ENCODE data around the gene BPIFB1. TPM values are rescaled to one million over a fixed set of nuclear protein-coding genes. Genes with fewer than 3 reads are reported as not detected.

BPIFB1 gene
- total and polyA plus RNA-seq, 2 of the 8 experiments (the other 6 are each of a cell fraction or from before 2014, with no cell fraction given) = not detected

DNA sequence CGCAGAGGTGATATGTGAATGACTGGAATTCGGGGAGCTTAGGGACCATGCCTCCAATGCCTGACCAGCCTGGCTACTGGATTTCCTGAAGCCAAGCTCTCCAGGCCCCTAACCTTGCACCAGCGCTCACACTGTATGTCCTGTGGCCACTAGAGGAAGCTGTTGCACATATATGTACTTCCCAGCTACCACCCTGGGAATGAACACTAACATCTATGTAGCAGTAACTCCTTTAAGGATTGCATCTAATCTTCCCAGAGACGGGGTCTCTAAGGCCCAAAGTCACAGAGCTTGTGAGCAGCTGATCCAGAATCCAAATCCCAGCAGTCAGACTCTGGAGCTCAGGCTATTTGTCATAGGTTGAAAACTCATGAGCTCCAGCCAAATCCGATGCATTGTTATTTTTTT is 20.4 kb upstream of the BPIFB1 start (continued):
- TF ChIP-seq, protein P1, sequence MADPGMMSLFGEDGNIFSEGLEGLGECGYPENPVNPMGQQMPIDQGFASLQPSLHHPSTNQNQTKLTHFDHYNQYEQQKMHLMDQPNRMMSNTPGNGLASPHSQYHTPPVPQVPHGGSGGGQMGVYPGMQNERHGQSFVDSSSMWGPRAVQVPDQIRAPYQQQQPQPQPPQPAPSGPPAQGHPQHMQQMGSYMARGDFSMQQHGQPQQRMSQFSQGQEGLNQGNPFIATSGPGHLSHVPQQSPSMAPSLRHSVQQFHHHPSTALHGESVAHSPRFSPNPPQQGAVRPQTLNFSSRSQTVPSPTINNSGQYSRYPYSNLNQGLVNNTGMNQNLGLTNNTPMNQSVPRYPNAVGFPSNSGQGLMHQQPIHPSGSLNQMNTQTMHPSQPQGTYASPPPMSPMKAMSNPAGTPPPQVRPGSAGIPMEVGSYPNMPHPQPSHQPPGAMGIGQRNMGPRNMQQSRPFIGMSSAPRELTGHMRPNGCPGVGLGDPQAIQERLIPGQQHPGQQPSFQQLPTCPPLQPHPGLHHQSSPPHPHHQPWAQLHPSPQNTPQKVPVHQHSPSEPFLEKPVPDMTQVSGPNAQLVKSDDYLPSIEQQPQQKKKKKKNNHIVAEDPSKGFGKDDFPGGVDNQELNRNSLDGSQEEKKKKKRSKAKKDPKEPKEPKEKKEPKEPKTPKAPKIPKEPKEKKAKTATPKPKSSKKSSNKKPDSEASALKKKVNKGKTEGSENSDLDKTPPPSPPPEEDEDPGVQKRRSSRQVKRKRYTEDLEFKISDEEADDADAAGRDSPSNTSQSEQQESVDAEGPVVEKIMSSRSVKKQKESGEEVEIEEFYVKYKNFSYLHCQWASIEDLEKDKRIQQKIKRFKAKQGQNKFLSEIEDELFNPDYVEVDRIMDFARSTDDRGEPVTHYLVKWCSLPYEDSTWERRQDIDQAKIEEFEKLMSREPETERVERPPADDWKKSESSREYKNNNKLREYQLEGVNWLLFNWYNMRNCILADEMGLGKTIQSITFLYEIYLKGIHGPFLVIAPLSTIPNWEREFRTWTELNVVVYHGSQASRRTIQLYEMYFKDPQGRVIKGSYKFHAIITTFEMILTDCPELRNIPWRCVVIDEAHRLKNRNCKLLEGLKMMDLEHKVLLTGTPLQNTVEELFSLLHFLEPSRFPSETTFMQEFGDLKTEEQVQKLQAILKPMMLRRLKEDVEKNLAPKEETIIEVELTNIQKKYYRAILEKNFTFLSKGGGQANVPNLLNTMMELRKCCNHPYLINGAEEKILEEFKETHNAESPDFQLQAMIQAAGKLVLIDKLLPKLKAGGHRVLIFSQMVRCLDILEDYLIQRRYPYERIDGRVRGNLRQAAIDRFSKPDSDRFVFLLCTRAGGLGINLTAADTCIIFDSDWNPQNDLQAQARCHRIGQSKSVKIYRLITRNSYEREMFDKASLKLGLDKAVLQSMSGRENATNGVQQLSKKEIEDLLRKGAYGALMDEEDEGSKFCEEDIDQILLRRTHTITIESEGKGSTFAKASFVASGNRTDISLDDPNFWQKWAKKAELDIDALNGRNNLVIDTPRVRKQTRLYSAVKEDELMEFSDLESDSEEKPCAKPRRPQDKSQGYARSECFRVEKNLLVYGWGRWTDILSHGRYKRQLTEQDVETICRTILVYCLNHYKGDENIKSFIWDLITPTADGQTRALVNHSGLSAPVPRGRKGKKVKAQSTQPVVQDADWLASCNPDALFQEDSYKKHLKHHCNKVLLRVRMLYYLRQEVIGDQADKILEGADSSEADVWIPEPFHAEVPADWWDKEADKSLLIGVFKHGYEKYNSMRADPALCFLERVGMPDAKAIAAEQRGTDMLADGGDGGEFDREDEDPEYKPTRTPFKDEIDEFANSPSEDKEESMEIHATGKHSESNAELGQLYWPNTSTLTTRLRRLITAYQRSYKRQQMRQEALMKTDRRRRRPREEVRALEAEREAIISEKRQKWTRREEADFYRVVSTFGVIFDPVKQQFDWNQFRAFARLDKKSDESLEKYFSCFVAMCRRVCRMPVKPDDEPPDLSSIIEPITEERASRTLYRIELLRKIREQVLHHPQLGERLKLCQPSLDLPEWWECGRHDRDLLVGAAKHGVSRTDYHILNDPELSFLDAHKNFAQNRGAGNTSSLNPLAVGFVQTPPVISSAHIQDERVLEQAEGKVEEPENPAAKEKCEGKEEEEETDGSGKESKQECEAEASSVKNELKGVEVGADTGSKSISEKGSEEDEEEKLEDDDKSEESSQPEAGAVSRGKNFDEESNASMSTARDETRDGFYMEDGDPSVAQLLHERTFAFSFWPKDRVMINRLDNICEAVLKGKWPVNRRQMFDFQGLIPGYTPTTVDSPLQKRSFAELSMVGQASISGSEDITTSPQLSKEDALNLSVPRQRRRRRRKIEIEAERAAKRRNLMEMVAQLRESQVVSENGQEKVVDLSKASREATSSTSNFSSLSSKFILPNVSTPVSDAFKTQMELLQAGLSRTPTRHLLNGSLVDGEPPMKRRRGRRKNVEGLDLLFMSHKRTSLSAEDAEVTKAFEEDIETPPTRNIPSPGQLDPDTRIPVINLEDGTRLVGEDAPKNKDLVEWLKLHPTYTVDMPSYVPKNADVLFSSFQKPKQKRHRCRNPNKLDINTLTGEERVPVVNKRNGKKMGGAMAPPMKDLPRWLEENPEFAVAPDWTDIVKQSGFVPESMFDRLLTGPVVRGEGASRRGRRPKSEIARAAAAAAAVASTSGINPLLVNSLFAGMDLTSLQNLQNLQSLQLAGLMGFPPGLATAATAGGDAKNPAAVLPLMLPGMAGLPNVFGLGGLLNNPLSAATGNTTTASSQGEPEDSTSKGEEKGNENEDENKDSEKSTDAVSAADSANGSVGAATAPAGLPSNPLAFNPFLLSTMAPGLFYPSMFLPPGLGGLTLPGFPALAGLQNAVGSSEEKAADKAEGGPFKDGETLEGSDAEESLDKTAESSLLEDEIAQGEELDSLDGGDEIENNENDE (IDR thresholded peaks at IDR 0.05; ENCODE audit: insufficient replicate concordance, low read length) = no peak
- TF ChIP-seq KDM4A (IDR thresholded peaks at IDR 0.05; ENCODE audit: low read depth, low read length, severe bottlenecking) (no peak), RXRA (IDR thresholded peaks at IDR 0.05; ENCODE audit: insufficient read depth, low read depth, low read length) (no peak), ZNF274 (IDR thresholded peaks at IDR 0.05; ENCODE audit: borderline replicate concordance, extremely low read depth, low read length) (no peak), CBX8 (IDR thresholded peaks at IDR 0.05; ENCODE audit: borderline replicate concordance, low read depth, low read length) (no peak), EP300 (IDR thresholded peaks at IDR 0.05; ENCODE audit: borderline replicate concordance in 1 of 2, low read depth in 2 of 2, low read length in 2 of 2) (no peak)
- TF ChIP-seq, protein P2, sequence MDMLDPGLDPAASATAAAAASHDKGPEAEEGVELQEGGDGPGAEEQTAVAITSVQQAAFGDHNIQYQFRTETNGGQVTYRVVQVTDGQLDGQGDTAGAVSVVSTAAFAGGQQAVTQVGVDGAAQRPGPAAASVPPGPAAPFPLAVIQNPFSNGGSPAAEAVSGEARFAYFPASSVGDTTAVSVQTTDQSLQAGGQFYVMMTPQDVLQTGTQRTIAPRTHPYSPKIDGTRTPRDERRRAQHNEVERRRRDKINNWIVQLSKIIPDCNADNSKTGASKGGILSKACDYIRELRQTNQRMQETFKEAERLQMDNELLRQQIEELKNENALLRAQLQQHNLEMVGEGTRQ (IDR thresholded peaks at IDR 0.05; ENCODE audit: low read length) = no peak
- TF ChIP-seq, protein P3, sequence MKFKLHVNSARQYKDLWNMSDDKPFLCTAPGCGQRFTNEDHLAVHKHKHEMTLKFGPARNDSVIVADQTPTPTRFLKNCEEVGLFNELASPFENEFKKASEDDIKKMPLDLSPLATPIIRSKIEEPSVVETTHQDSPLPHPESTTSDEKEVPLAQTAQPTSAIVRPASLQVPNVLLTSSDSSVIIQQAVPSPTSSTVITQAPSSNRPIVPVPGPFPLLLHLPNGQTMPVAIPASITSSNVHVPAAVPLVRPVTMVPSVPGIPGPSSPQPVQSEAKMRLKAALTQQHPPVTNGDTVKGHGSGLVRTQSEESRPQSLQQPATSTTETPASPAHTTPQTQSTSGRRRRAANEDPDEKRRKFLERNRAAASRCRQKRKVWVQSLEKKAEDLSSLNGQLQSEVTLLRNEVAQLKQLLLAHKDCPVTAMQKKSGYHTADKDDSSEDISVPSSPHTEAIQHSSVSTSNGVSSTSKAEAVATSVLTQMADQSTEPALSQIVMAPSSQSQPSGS (IDR thresholded peaks at IDR 0.05; ENCODE audit: low read length) = no peak

All from H1 (cell line).